HG02938 (cell line): ENCODE results near the gene CA5A.
A peak's percentile ranks its signal among the peaks of the same experiment; 100 is the strongest.
"Not testable (repeated sequence)": the region's sequence is repeated elsewhere in the genome, so short reads cannot be mapped to it uniquely, and the experiment has no call there.

Source experiments
- ATAC-seq: cut with Tn5 transposase; IDR thresholded peaks from one replicate; pipeline ENCODE4 v1.9.1; 2021; ENCODE audit warnings: mild to moderate bottlenecking, moderate library complexity; ENCODE audit not compliant: unreplicated experiment

Gene CA5A

DNA sequence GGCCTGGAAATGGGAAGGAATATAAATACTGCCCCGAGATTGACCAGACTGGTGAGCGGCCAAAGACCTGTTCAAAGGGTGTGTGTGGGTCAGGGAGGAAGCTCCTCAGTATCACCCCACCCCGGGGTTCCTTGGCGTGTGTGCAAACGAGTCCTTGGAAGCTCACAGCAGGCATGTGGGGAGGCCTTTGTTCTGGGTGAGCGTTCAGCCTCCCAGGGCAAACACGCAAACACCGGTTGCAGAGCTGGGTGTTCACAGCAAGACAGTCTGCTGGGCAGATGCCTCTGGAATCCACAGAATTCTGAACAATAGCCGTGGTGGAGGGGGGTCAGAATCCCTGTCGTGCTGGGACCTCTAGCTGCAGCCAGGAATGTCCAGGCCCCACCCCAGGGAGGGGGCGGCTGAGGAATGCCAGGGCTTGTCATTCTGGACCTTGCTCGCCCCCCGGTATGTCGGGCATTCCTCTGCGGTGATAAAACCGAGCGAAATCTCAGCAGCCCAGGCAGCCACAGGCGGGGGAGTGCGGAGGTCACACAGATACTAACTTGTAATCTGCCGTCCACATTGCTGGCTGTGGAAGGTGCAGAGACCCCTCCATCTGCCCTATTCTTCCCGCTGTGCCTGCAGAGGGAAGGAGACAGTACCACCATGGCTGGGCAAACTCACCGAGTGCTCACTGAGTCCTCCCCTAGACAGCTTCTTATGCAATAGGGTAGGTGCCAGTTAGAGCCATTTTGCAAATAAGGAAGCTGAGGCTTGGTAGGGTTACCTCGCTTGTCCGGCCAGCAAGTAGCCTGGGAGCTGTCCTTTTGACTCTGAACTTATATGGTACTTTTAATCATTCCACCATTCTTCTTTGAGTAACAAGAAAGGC, 65.7 kb downstream of the CA5A start:
- ATAC-seq = not testable (repeated sequence)

DNA sequence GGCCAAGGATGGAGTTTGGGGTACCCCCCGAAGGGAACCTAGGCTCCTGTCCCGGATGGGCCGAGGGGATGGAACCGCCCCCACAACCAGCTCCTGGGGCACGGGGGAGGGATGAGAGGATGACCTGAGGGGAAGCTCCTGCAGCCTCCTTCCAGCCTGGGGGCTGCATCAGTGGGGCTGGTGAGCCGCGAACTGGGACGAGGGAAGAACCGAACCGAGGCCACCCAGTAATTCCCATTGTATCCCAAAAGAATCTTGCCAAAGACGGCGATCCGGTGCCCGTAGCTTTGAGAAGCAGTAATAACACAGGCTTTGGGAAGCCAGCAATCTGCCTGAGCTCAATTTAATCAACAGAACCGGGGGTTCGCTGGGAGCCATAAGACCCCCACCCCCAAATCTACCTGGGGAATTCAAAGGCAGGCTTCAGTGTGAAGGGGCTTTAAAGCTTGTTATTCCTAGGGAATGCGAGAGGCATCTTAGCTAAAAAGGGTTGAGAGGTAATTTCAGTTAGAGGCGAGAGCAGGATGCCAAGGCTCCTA, 66.4 kb downstream of the CA5A start:
- ATAC-seq = not testable (repeated sequence)

GRCh38 chr16:87869061-87869878, 67.1 kb downstream of the CA5A start, which contains the start of gene SLC7A5:
Gene SLC7A5 (minus strand): TSS chr16:87869507. CDS start chr16:87869422, 85 bp downstream.
- not testable (repeated sequence) for ATAC-seq

DNA sequence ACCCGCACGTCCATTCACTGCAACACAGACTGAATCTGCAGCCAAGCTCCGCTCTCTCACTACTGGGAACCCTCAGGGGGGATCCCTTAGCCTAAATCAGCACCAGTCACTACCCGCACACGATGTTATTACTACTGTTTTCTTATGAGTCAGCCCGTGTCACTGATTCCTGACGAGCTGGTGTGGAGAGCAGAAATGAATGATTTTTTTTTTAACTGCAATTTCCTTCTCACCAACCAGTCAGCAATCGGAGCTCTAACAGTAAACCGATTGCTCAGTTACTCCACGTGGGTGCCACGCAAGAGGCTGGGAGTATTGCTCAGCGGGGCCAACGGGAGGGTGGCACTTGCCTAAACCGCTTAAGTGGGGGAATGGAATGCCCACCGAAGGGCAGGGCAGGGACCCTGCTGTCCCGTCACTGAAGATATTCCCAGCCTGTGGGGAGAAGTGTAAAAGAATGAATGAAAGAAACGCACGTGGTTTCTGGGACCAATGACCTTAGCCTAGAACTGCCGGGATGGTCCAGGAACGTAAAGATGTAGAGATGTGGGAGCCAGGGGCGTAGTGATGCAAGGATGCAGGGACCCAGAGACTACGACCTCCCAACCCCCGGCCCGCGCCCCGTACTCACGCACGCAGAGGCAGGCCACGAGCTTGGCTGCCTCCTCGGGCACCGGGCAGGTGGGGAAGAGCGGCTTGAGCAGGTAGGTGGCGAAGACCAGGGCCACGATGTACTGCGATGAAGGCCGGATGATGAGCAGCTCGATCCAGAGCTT, 67.9 kb downstream of the CA5A start:
- peak; percentile 44 for ATAC-seq

DNA sequence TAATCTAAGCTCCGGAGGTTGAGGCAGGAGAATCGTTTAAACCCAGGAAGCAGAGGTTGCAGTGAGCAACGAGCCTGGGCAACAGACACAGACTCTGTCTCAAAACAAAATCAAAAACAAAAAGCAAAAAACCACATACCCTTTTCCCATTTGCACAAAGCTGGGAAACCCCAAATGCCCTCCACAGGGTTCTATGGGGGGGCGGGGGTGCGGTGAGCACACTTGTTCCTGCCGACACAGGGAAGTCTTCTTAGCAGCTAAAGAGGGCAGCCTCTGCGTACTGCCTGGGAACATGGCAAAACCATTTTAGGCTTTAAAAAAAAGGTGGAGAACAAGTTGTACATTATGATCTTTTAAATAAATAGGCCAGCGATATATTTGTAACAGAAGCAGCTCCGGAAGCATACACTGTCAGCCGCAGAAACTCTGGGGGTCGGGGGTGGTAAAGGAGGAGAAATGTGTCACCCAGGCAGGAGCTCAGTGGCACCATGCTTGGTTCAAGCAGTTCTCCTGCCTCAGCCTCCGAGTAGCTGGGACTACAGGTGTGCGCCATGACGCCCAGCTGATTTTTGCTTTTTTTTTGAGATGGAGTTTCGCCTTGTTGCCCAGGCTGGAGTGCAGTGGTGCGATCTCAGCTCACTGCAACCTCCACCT, 70.3 kb downstream of the CA5A start:
- not testable (repeated sequence) for ATAC-seq

DNA sequence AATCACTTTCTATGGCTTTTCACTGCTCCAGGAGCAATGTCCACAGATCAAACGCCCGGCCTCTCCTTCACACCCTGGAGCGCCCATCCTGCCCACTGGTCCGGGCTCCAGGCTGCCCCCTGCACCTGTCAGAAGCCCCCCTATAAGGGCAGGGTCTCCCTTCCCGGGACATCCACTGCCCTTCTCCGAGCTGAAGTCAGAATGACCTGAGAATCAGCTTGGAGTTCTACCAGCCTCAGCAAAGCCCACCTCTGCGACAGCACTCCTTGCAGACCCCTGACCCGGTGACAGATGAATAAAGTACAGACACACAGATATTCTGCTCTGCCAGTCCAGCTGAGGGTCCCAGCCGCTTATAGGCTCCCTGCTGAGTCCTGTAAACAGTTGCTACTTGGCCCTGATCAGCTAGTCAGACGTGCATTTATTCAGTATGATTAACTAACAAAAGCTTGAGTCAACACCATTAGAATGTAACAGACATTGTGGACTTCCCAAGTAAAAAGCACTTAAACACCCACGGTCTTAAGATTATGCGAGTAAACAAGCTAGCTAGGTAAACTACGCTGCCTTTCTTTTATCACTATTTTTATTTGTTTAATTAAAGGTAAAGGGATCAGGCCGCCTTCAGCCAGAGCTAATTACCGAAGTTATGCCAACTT, 71.9 kb downstream of the CA5A start:
- ATAC-seq = no peak

DNA sequence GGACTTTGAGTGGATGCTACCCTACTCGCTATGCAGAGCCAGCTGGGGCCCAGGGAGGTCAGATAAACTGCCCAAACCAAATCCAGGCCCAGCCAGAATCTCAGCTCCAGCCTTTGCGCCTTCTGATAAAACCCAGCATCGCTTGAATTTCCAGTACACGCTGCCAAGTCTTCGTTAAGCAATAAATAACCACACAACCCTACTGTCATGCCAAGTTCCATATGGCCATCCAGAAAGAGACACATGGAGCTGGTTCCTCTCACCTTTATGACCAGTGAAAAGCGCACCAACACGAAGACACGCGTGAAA, 73.0 kb downstream of the CA5A start:
- not testable (repeated sequence) for ATAC-seq

GRCh38 chr16:87862597-87863326, 73.6 kb downstream of the CA5A start:
- ATAC-seq = not testable (repeated sequence)

GRCh38 chr16:87861300-87862099, 74.8 kb downstream of the CA5A start:
- not testable (repeated sequence) for ATAC-seq

DNA sequence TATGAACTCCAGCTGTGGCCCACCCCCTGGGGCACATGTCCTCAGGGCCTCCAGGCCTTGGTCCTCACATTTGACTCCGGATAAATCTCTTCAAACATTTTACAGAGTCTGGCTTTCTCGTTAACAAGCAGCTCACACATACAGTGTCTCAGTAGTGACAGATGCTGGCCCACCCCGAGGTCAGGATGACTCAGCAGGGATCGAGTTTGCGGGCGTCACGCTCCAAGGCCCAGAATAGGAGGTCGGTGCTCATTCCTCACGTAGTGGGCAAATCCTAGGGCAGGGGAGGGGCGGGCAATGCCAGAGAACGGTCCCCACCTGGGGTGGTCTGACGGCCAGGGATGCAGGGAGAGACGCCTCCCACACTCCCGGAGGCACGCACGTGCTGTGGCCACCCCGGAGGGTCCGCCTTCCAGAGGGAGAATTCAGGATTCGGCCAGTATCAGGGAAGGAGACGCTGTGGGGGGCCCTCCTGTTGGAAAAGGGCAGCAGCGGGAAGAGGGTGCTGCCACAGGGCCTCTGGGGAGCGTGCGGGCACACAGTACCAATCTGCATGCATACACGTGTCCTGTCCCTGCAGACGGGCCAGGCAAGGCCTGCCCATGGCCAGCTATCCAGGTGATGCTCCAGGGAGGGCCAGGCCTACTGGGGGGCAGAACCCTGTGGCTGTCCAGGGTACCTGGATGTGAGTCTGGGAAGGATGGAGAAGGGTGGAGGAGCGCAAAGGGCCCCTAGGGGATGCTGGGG, 75.6 kb downstream of the CA5A start:
- ATAC-seq = no peak

DNA sequence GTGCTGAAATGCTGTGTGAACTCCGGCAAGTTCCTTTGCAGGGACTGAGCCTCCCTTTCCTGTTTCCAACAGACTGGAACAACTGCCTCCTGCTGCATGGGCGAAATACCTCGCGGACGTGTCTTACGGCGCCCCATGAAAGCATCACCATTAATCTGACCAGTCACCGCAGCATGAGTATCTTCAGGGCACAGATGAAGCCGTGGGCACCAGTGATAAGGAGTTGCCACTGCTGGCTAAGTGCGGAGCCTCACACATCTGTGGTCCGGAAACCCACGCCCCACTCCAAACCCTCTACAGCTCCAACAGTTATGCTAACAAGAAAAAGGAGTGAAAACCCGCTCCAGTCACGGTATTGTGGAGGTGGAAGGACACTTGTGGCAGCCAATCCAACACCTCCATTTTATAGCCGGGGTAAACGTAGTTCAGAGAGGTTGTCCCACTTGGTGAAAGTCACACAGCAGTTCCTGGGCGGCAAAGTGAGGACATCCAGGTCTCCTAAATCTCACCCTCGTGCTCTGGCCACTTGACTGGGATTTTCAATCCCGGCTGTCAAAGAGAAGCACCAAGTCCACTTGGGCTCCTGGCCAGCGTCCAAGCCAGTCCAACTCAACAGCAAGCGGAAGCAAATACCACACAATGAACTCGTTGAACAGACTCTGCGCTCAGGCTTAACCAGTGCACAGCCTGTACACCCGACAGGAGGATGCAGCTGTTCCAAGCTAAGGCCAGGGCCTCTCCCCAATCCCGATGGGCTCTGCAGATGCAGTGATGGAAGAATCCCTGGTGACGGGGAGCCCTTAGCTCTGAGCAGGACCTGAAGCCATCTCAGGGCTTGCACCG, 78.0 kb downstream of the CA5A start:
- ATAC-seq = not testable (repeated sequence)

DNA sequence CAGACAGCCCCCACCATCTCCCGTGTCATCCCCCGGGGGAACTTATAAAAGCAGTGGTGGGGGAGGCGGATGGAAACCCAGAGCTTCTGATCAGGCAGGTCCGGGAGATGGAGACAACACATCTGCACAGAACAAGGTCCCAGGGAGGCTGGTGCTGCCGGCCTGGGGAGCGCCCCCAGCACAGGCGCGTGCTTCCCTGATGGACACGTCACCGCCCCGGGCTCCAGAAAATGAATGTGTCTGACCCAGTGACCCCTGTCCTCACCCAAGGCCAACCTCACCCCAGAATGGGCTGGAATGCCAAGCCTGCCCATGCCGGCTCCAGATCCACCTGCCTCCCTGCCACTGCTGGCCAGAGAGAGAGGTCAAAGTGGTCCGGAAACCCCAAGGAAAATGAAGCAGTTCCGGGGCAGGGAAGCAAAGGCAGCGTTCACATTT, 79.5 kb downstream of the CA5A start:
- ATAC-seq = no peak

DNA sequence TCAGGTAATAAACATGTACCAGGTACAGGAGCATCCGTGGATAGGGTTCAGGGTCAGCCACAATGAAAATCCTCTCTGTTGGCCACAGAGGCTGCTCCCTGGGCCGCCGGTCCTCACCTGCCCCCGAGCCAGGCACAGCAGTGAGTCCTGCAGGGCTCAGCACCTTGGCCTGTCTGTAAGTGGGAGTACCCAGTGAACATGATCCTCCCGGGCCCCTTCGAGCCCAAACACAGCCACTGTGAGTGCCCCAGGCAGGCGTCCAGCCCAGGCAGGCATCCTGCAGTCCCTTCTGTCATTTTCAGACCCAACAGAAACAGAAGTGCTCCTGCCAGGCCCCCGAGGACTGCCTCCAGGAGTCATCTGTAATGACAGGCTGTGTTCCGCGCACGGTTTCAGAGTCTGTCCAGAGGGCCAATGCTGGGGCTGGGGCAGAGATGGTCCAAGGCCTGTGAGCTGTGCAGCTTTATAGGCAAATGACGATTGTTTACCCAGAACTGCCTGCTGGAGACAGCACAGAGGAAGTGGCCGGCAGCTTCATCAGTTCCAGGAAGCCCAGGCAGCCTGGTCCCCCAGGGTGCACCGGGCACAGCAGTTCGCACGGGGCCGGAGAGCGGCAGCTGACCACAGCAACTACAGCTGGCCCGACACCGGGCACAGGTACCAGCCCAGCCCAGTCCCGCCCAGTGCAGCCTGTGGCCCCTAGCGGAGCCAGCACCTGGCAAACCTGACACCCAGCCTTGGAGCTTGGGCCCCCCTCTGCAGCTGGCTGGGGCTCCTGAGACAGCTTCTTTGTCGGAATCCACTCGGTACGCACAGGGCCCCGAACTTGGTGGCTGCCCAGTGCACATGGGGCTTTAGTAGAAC, 80.2 kb downstream of the CA5A start:
- ATAC-seq = no peak

DNA sequence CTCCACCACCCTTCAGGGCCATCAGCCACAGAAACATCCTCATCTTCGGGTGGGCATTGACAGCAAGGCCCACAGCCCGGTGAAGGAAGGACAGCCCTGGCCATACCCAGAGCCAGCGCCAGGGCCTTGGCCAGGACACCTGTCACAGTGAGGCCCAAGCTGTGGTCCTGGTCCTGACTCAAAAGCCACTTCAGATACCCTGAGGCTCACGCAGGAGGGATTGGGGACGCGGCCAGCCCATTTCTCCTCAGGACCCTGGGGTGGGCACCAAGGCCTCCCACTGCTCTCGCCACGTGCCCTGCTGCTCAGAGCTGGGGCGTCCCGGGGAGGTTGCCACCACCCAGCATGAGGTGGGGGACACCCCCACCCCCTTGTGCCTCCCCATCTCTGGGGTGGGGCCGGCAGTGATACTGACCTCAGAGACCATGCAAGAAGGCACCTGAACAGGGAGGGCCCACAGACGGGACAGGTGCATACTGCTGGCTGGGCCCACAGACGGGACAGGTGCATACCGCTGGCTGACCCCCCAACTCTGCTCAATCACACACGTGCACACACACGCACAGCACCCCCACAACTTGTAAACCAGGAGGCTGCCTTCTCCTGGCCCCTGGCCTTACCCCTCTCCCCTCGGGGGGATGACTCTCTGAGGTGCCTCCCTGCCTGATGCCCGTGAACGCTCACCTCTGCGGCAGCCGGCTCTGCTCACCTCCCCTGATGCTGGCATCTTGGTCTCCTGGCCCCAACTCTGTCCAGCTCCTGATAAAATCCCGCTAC, 81.2 kb downstream of the CA5A start:
- no peak for ATAC-seq
